Measurements from ENCODE around the gene MAPRE3. TPM values are rescaled to one million over a fixed set of nuclear protein-coding genes. Genes with fewer than 3 reads are reported as not detected.

Gene MAPRE3
- total RNA-seq, 4 donors from 2014 or later: 9.3 to 23.0 (median 13.4) TPM

DNA sequence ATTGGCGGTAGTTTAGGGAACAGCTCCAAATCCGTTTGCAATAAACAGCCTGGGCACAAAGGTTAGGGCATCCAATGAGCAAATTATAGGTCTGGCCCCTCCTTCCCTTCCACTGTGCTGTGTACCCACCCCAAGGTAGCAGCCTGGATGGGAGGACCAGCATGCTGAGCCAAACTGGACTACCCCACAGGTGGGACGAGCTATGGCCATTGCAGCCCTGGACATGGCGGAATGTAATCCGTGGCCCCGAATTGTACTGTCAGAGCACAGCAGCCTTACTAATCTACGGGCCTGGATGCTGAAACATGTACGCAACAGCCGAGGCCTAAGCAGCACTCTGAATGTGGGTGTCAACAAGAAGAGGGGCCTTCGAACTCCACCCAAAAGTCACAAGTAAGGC, 87.8 kb downstream of the MAPRE3 start:
- Histone ChIP-seq H3K9me3 (no peaks in the 10 kb centered on the region), H3K27me3 (no peaks in the 10 kb centered on the region), H3K4me3 (no peak overlapping the region), H3K4me1 (peaks cover 0 to 27% (median 4%) of the 10 kb centered on the region in 4 donors), H3K27ac (replicated peaks in 1 of 4) (no peak overlapping the region), H3K36me3 (peaks cover 17 to 82% (median 76%) of the 10 kb centered on the region in 4 donors)
- DNase-seq (ENCODE audit: extremely low spot score): no peak
- TF ChIP-seq, protein P1, sequence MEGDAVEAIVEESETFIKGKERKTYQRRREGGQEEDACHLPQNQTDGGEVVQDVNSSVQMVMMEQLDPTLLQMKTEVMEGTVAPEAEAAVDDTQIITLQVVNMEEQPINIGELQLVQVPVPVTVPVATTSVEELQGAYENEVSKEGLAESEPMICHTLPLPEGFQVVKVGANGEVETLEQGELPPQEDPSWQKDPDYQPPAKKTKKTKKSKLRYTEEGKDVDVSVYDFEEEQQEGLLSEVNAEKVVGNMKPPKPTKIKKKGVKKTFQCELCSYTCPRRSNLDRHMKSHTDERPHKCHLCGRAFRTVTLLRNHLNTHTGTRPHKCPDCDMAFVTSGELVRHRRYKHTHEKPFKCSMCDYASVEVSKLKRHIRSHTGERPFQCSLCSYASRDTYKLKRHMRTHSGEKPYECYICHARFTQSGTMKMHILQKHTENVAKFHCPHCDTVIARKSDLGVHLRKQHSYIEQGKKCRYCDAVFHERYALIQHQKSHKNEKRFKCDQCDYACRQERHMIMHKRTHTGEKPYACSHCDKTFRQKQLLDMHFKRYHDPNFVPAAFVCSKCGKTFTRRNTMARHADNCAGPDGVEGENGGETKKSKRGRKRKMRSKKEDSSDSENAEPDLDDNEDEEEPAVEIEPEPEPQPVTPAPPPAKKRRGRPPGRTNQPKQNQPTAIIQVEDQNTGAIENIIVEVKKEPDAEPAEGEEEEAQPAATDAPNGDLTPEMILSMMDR (IDR thresholded peaks at IDR 0.05): no peak
- TF ChIP-seq EP300 (IDR thresholded peaks at IDR 0.05): no peak
- TF ChIP-seq POLR2AphosphoS5 (IDR thresholded peaks at IDR 0.05): no peak
- no peak for TF ChIP-seq POLR2A (IDR thresholded peaks at IDR 0.05; ENCODE audit: low read depth)
- intact Hi-C loops (cut with DNase I): no loop called here
- 90% methylated on average over 10 of the region's 10 CpGs for WGBS

DNA sequence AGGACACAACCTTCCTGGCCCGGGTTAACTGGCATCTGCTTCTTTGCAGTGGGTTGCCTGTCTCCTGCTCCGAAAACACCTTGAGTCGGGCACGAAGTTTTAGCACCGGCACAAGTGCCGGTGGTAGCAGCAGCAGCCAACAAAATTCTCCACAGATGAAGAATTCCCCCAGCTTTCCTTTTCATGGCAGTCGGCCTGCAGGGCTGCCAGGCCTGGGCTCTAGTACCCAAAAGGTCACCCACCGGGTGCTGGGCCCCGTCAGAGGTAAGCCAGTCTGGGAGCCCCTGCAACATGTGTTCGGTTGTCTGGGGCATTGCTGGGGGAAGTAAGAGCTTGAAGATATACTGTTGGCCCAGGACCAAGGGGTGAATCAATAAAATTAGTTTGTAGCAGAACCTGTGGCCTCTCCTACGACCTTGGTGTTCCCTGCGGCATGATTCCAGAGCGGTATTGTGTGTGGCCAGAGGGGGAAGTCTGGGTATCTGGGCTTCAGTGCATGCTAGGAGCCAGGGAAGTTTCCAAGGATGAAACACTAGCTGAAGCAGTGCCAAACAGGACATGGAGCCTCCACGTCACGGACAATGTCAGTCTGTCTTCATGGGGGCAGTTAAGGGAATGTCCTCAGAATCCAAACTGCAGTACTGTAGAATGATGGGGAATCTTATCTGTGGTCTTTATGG, 88.8 kb downstream of the MAPRE3 start:
- WGBS: 81% methylated on average over 15 of the region's 15 CpGs
- H3K9me3 ChIP-seq: no peaks in the 10 kb centered on the region
- peak overlapping the region in 1 of 4 donors; percentile 16 for H3K27ac ChIP-seq (replicated peaks in 1 of 4)
- no peak overlapping the region for H3K4me3 ChIP-seq
- peaks cover 0 to 27% (median 10%) of the 10 kb centered on the region in 4 donors for H3K4me1 ChIP-seq
- DNase-seq (ENCODE audit: extremely low spot score): no peak
- intact Hi-C loops (cut with DNase I): no loop called here
- peaks cover 17 to 72% (median 65%) of the 10 kb centered on the region in 4 donors for H3K36me3 ChIP-seq
- TF ChIP-seq EP300 (IDR thresholded peaks at IDR 0.05): no peak
- no peak for TF ChIP-seq POLR2A (IDR thresholded peaks at IDR 0.05; ENCODE audit: low read depth)
- TF ChIP-seq, protein P1 (IDR thresholded peaks at IDR 0.05): no peak
- no peak for TF ChIP-seq POLR2AphosphoS5 (IDR thresholded peaks at IDR 0.05)
- no peaks in the 10 kb centered on the region for H3K27me3 ChIP-seq

DNA sequence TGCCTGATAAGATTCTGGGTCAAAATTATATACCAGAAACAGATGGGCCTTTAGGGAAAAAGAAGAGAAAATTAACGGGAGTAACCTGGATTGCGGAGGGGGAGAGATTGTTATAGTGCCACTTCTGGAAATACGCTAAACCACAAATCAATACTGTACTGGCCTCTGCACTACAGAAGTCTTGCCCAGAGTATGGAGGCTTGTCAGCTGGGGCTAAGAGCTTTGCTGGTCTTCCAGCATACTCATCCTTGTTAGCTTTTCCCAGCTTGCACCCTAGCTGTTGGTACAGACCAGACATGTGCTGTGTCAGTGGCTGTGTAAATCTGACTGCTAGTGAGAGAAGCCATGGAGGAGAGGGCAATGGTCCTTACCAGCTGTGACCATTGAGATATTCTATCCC, 89.9 kb downstream of the MAPRE3 start:
- peaks cover 17 to 68% (median 59%) of the 10 kb centered on the region in 4 donors for H3K36me3 ChIP-seq
- TF ChIP-seq POLR2A (IDR thresholded peaks at IDR 0.05; ENCODE audit: low read depth) (no peak), EP300 (IDR thresholded peaks at IDR 0.05) (no peak), POLR2AphosphoS5 (IDR thresholded peaks at IDR 0.05) (peak in 1 of 2 donors; percentile 15)
- H3K4me3 ChIP-seq: no peak overlapping the region
- 94% methylated on average over 3 of the region's 3 CpGs for WGBS
- no peak overlapping the region for H3K27ac ChIP-seq (replicated peaks in 1 of 4)
- H3K9me3 ChIP-seq: no peaks in the 10 kb centered on the region
- H3K4me1 ChIP-seq: peaks cover 0 to 24% (median 11%) of the 10 kb centered on the region in 4 donors
- intact Hi-C loops (cut with DNase I): no loop called here
- DNase-seq (ENCODE audit: extremely low spot score): no peak
- no peaks in the 10 kb centered on the region for H3K27me3 ChIP-seq

DNA sequence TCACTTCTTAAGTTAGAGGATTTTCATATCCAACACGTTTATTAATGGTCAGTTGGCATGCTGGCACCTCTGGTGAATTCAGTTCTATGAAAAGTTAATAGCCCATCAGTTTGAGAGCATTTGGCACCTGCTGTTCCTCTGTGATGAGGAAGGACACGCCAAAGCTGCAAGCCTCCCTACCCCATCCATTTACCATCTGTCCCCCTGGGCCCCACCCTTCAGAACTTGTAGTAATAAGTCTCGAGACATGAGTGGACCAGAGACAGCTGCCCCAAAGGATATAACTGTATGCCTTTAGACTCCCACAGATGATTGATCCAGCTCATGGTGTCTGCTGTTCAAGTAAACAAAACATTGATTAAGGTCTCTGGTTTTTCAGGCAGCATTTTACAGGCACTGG, 94.7 kb downstream of the MAPRE3 start:
- Histone ChIP-seq H3K27ac (replicated peaks in 1 of 4) (no peak overlapping the region), H3K9me3 (no peaks in the 10 kb centered on the region), H3K36me3 (peaks cover 5 to 65% (median 47%) of the 10 kb centered on the region in 4 donors), H3K27me3 (no peaks in the 10 kb centered on the region), H3K4me3 (no peak overlapping the region), H3K4me1 (peaks cover 19 to 42% (median 36%) of the 10 kb centered on the region in 4 donors)
- no peak for TF ChIP-seq POLR2A (IDR thresholded peaks at IDR 0.05; ENCODE audit: low read depth)
- no peak for TF ChIP-seq EP300 (IDR thresholded peaks at IDR 0.05)
- no peak for TF ChIP-seq POLR2AphosphoS5 (IDR thresholded peaks at IDR 0.05)
- TF ChIP-seq, protein P1 (IDR thresholded peaks at IDR 0.05): no peak
- intact Hi-C loops (cut with DNase I): no loop called here
- DNase-seq (ENCODE audit: extremely low spot score): no peak
- WGBS: 85% methylated on average over 3 of the region's 3 CpGs

DNA sequence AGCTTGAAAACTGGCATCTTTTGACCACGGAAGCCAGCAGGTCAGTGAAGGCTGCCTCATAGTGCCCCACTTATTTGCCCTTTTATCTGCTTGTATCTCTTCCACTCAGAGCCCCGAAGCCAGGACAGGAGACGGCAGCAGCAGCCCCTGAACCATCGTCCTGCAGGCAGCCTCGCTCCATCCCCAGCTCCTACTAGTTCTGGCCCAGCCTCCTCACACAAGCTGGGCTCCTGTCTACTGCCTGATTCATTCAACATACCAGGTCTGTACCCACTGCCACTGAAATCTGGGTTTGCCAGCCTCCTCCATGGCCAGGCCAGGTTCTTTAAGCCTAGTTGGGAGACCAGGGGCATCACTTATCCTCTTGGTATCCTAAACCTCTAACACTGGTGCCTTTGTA, 96.9 kb downstream of the MAPRE3 start:
- no peak overlapping the region for H3K4me3 ChIP-seq
- 94% methylated on average over 5 of the region's 5 CpGs for WGBS
- no peaks in the 10 kb centered on the region for H3K9me3 ChIP-seq
- TF ChIP-seq EP300 (IDR thresholded peaks at IDR 0.05): no peak
- TF ChIP-seq POLR2A (IDR thresholded peaks at IDR 0.05; ENCODE audit: low read depth): no peak
- TF ChIP-seq, protein P1 (IDR thresholded peaks at IDR 0.05): no peak
- no peak for TF ChIP-seq POLR2AphosphoS5 (IDR thresholded peaks at IDR 0.05)
- no peak for DNase-seq (ENCODE audit: extremely low spot score)
- H3K4me1 ChIP-seq: peaks cover 32 to 58% (median 50%) of the 10 kb centered on the region in 4 donors
- no peak overlapping the region for H3K27ac ChIP-seq (replicated peaks in 1 of 4)
- intact Hi-C loops (cut with DNase I): no loop called here
- H3K27me3 ChIP-seq: no peaks in the 10 kb centered on the region
- peaks cover 5 to 61% (median 40%) of the 10 kb centered on the region in 4 donors for H3K36me3 ChIP-seq
